SIG-M5 treated with dmso at 0.1 percent for 504 hours (cell line): ENCODE data around the gene SMIM10.
"Not testable (repeated sequence)": the region's sequence is repeated elsewhere in the genome, so short reads cannot be mapped to it uniquely, and the experiment has no call there.

Experiments used
- DNase-seq: peaks from one replicate; lab custom pipeline; 2025; ENCODE audit not compliant: unreplicated experiment; lab: John Stamatoyannopoulos, UW

The SMIM10 gene

DNA sequence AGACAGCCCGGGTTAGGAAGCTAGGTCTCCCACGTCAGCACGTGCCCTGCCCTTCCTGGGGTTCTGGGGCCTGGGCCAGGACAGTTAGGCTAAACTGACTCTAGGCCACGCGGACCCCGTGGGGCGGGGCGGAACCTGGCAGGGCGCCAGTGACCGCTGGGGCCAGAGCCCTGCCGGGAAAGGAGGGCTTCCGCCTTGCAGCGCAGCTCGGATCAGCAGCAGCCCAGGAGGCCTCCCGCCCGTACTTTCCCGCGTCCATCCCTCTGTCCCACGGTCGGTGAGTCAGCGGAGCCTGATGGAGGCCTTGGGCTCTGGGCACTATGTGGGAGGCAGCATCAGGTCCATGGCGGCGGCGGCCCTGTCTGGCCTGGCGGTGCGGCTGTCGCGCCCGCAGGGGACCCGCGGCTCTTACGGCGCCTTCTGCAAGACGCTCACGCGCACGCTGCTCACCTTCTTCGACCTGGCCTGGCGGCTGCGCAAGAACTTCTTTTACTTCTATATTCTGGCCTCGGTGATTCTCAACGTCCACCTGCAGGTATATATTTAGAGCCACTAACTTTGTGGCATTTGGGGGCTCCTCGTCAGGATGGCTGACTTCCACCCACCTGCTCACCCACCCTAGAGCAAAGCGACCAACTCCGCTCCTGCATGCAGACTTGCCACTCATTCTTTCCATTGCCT lies at the start of gene SMIM10:
Gene SMIM10, plus strand, starts transcription at position 191 of the 681 bp plus-strand sequence. Its CDS starts 105 bp downstream, at position 296.
- peak; percentile 6 for DNase-seq

- not testable (repeated sequence) for DNase-seq
Observed at GRCh38 chrX:134946364-134946763, 44.4 kb upstream of the SMIM10 start.

DNA sequence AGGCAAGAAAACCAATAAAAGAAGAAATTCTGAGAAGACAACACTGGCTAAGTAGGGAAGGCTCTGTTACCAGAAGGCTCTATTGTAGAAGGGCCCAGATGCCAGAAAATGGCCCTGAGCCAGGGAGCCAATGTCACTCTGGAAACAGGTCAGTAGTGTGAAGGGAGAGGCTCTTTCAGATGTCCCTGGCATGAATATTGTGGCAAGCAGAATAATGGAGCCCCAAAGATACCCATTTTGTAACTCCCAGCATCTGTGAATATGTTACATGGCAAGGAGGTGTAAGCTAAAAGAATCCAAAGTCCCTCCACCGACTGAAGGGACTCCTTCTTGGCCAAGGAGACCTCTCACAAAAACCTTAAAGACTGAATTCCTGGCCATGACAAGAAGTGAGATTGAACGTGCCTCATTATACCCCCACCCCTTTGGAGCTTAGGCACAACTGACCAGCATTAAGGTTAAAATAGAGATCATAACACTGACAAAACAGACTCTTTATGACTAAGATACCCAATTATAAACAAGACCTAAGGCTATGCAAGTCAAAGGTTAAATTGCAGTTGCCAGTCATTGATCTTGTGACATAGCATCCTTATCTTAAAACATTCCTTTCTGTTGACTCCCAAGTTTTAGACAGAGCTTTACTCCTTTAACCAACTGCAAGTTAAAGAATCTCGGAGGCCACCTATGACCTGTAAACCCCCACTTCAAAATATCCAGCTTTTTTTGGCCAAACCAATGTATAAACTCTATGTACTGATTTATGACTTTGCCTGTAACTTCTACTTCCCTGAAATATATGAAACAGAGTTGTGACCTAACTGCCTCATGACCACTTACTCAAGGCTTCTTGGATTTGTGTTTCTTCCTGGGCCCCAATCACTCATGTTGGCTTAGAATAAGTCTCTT lies 42.2 kb upstream of the SMIM10 start:
- DNase-seq = no peak

DNA sequence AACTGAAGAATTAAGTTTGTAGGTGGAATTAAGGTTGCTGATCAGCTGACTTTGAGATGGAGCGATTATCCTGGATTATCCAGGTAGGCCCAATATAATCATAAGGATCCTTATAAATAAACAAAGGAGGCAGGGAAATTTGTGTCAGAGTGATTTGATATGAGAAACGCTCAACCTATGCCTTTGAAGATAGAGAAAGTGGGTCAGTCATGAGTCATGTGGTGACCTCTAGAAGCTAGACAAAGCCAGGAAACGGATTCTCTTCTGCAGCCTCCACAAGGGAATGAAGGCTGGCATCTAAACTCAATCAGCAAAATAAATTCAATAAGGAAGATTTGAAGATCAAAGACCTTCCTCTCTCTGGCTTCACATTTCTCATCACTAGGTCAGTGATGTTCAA lies 41.5 kb upstream of the SMIM10 start:
- DNase-seq = no peak

DNA sequence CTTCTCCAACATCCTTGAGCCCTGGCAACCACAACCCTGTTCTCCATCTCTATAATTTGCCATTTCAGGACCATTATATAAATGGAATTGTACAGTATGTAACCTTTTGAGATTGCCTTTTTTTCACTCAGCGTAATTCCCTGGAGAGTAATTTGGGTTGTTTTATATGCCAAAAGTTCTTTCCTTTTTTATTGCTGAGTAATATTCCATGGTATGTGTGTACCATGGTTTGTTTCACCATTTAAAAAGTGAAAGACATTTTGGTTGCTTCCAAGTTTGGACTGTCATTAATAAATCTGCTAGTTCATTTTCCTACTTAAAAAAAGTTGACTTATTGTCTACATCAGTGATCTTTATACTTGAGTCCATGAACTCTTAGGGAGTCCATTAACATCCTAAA lies 33.0 kb upstream of the SMIM10 start:
- no peak for DNase-seq

DNA sequence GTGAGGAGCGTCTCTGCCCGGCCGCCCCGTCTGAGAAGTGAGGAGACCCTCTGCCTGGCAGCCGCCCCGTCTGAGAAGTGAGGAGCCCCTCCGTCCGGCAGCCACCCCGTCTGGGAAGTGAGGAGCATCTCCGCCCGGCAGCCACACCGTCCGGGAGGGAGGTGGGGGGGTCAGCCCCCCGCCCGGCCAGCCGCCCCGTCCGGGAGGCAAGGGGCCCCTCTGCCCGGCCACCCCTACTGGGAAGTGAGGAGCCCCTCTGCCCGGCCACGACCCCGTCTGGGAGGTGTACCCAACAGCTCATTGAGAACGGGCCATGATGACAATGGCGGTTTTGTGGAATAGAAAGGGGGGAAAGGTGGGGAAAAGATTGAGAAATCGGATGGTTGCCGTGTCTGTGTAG lies 30.4 kb upstream of the SMIM10 start:
- not testable (repeated sequence) for DNase-seq

DNA sequence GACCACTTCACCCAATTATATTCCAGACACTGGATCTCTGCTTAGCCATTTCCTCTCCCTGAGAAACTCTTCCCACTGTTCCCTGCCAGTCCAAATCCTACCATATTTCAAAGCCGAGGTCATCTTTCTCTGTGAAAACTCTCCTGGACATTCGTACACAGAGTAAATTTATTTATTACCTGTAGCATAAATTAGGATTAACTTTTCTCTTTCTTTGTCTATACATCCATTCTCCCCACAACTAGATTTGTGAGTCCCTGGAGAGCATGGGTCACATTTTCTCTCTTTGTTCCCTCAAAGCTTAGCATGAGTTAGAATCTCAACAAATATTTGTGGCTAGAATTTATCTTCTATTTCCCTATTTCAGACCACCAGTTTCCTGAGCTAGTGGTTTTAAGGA lies 27.8 kb upstream of the SMIM10 start:
- DNase-seq = no peak

GRCh38 chrX:134969726-134970125 lies 21.1 kb upstream of the SMIM10 start:
- DNase-seq = no peak

DNA sequence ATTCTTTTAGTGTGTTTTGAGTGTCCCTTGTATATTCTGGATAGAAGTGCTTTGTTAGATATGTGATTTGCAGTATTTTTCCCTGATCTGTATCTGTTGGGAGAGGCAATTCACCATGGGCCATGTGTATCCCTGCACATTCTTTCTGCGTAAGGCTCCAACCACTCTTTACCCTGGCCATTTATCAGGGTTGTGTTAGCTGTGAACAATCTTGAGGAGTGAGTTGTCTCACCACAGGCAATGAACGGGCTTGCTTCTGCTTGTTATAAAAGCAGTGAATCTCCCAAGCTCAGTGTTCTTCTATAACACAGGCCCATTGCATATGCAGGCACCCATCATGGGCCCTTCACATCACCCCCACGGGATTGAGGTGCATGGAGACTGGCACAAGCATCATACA lies 18.9 kb upstream of the SMIM10 start:
- DNase-seq = no peak

DNA sequence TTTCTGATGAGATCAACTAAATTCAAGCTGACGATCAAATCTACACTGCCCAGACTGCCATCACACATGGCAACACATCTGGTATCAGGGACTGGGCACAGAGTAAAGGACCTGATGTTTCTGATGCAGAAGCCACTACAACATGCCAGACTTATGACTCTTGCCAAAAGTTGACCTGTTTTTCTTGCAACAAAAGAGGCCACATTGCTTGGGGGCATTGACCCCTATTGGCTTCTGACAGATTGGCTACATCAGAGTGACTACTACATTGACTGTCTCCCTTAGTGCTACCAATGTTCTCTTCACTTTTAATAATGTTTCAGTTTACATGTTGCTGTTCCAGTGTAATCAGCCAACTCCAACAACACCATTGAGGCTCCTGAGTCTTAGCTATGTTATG lies 15.3 kb upstream of the SMIM10 start:
- DNase-seq = no peak

GRCh38 chrX:134981910-134982309 lies 8.9 kb upstream of the SMIM10 start:
- no peak for DNase-seq

DNA sequence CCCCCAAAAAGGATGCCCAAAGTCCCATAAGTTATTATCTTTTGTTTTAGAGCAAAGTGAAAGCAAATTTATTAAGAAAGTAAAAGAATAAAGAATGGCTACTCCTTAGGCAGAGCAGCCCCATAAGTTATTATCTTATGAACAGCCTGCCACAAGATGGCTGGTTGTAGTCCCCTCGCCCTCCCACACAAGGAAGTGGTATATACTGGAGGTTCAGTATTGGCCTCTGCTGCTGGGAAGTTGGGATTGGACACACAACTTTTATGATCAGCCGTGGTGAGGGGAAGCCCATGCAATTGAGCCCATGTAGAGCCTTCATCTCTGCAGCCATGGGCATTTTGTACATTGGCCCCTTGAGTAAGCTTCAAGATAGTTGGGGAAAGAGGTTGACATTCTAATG lies 8.0 kb upstream of the SMIM10 start:
- DNase-seq = no peak

- DNase-seq = no peak
Observed at GRCh38 chrX:134985479-134985878, 5.3 kb upstream of the SMIM10 start.

DNA sequence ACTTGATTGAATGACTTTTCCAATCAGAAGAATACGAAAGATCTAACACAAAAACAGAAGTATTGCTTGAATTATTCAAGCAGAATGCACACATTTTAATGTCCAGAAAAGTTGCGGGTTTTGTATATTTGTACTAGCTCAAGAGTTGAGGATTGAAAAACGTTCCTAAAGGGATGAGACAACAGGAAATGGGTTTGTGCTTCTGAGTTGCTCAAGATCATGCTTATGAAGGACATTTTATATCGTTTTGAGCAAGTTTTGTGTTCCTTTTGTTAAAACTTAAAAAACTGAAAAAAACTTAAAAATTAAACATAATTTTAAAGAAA lies 353 bp upstream of the SMIM10 start:
- DNase-seq = no peak

DNA sequence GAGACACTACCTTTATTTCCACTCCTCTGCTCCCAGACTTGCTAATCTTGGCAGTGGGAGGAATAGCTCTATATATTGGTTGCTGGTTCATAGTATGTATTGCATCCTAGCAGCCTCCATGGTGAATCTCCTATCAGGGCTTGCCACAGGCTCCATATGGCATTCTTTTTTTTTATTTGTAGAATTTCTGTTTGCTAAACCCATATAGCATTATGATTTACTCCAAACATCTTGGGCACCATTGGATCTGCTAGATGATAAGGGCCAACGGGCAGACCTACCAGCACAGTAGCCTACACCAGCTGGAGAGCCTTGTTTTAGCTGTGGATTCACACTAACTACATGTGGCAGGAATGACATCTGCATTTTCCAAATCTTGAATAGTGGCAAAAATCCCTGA lies 6.9 kb downstream of the SMIM10 start:
- DNase-seq = no peak

GRCh38 chrX:134998246-134998645 lies 7.5 kb downstream of the SMIM10 start:
- no peak for DNase-seq

GRCh38 chrX:134999469-134999868 lies 8.7 kb downstream of the SMIM10 start:
- DNase-seq = peak; percentile 69

- DNase-seq = no peak
Observed at GRCh38 chrX:135000516-135000915, 9.7 kb downstream of the SMIM10 start.

- peak; percentile 82 for DNase-seq
Observed at GRCh38 chrX:135003876-135004623, 13.3 kb downstream of the SMIM10 start.

- DNase-seq = no peak
Observed at GRCh38 chrX:135006187-135006586, 15.4 kb downstream of the SMIM10 start.

GRCh38 chrX:135009057-135009610 lies 18.3 kb downstream of the SMIM10 start:
- no peak for DNase-seq
